Epithelial cell of esophagus (primary cell): Measurements from ENCODE around the gene TAF15.

Source experiments
- DNase-seq: peaks from one replicate; pipeline ENCODE4 v3.0.0; 2010; ENCODE audit warnings: low read depth
- H3K4me3 ChIP-seq: 2 replicates; pipeline ENCODE4 v1.5.1; 2011; ENCODE audit warnings: mild to moderate bottlenecking, low read length, control low read depth
- TF ChIP-seq, protein P1 (sequence below): IDR thresholded peaks from 2 replicates; pipeline ENCODE4 v1.5.1; 2011; ENCODE audit warnings: low read depth, mild to moderate bottlenecking, low read length, control low read depth, inconsistent platforms; ENCODE audit not compliant: insufficient read depth; ENCODE audit errors: missing control alignments

Gene TAF15

DNA sequence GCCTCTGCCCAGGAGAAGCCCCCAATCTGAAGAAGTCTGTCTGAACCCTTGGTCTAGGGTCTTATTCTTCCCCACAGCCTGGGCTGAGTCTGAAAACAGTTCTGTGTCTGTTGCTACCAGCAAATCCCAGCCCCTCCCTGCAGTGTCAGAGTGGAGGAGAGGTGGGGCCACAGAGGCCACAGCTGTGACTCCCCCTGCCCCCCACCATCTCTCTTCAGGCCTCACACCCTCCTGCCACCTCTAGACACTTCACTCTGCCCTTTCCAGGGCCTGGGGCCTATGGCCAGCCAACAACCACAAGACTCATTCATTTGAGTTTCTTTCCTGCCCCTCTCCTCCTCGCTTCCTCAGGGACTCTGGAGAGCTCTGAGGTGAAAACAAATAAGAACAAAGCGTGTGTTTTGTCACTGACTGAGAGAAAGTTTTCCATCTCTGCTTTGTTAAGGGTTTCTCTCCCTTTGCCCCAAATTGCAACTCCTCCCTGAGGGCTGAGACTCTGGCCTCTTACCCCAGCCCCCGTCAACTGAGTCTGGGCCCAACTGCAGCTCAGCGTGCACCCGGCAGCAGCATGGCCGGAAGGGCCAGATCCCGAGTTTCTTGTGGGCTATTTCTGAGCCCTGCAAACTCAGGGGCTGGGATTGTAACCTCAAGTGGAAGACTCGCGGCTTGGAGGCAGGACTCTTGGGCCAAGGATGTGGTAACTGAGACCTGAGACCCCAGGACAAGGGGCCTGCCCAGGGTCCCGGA lies 35.4 kb upstream of the TAF15 start:
- H3K4me3 ChIP-seq, result no peak overlapping the region

DNA sequence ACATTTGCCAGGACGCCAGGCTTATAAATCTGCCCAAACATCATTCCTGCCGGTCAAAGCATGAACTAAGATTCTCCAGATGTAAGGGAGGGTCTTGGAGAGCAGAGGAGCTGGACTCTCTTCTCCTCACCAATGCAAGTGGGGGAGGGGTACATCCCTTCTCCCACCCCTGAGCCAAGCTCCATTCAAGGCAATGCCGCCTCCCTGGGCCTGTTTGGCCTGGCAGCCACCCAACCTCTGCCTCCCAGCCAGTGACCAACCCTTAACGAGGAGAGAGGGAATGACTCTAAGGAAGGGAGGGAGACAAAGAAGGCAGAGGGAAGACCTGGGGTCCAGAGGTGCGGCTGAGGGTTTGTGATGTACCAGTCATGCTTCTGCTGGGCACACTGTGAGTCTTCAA lies 34.8 kb upstream of the TAF15 start:
- H3K4me3 ChIP-seq, result no peak overlapping the region
- no peak for DNase-seq
- TF ChIP-seq, protein P1, sequence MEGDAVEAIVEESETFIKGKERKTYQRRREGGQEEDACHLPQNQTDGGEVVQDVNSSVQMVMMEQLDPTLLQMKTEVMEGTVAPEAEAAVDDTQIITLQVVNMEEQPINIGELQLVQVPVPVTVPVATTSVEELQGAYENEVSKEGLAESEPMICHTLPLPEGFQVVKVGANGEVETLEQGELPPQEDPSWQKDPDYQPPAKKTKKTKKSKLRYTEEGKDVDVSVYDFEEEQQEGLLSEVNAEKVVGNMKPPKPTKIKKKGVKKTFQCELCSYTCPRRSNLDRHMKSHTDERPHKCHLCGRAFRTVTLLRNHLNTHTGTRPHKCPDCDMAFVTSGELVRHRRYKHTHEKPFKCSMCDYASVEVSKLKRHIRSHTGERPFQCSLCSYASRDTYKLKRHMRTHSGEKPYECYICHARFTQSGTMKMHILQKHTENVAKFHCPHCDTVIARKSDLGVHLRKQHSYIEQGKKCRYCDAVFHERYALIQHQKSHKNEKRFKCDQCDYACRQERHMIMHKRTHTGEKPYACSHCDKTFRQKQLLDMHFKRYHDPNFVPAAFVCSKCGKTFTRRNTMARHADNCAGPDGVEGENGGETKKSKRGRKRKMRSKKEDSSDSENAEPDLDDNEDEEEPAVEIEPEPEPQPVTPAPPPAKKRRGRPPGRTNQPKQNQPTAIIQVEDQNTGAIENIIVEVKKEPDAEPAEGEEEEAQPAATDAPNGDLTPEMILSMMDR, result no peak

More for the DNA sequence above, 35.4 kb upstream of the TAF15 start:
- TF ChIP-seq, protein P1, result no peak
- no peak for DNase-seq

DNA sequence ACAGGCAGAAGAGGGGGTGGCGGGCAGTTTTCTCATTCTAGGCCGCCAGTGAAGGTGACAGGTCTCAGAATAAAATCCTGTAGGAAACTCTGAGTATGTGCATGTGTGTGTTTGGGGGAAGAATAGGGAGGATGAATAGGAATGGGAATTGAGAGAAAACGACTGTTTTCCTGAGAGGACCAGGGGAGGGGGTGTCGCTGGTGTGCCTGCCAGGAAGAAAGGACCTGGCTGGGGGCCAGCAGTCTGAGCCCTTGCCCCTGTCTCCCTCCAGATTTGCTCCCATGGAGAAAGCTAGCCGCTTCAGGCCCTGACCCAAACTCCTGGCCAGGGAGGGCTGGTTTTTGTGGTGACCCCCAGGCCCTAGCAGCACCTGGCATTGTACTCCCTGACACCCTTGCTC lies 34.2 kb upstream of the TAF15 start:
- no peak for DNase-seq
- H3K4me3 ChIP-seq, result no peak overlapping the region

DNA sequence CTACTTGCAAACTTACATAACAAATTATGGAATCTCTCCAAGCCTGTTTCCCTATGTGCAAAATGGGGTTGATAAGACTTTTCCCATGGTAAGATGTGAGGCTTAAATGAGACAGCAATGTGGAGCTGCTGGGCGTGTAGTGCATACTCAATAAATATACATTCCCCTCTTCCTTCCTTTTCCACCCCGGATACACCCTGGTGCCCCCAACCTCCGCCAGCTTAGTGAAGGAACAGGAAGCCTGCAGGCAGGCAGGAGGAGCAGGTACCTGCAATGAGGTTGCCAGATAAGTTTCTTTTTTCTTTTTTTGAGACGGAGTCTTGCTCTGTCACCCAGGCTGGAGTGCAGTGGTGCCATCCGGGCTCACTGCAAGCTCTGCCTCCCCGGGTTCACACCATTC lies 33.7 kb upstream of the TAF15 start:
- no peak overlapping the region for H3K4me3 ChIP-seq
- TF ChIP-seq, protein P1, result no peak
- DNase-seq, result no peak

More for the DNA sequence above, 34.2 kb upstream of the TAF15 start:
- TF ChIP-seq, protein P1, result no peak

GRCh38 chr17:35778641-35779196 lies 30.6 kb upstream of the TAF15 start:
- TF ChIP-seq, protein P1, result no peak
- H3K4me3 ChIP-seq, result no peak overlapping the region
- DNase-seq, result peak; percentile 62

DNA sequence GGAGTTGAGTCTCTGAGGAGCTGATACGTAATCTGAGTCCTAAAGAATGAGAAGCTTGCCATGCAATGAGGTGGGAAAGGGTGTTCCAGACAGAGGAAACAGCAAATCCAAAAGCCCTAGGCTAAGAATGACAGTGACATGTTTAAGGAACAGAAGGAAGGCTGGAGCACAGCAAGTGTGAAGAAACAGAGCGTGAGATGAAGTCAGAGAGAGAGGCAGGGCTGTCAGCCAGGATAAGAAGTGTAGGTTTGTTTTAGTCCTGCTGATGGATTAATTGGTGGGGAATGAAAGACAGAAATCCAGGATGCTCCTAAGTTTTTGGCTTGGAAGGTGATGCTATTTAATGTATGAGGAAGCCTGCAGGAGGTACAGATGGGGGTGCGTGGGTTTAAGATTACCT lies 28.3 kb upstream of the TAF15 start:
- no peak overlapping the region for H3K4me3 ChIP-seq
- TF ChIP-seq, protein P1, result no peak
- no peak for DNase-seq

- TF ChIP-seq, protein P1, result no peak
- peak; percentile 99 for DNase-seq
- no peak overlapping the region for H3K4me3 ChIP-seq
Measured at GRCh38 chr17:35784895-35785294, 24.4 kb upstream of the TAF15 start.
